Stimulated activated CD8-positive, alpha-beta memory T cell treated with anti-CD3 and anti-CD28 coated beads, Interleukin-4, amount 100 ng/mL, for 48 hours (primary cell): ENCODE measurements around the gene ZNF512B.
A peak's percentile ranks its signal among the peaks of the same experiment; 100 is the strongest.

Experiments used
- DNase-seq: peaks from one replicate; pipeline ENCODE4 v3.0.0-alpha.2; 2020

The ZNF512B gene

GRCh38 chr20:63947638-63948456 lies 21.9 kb downstream of the ZNF512B start:
- peak; percentile 49 for DNase-seq

GRCh38 chr20:63946986-63947637 lies 22.6 kb downstream of the ZNF512B start:
- no peak for DNase-seq

GRCh38 chr20:63945921-63946920 lies 23.5 kb downstream of the ZNF512B start:
- no peak for DNase-seq

DNA sequence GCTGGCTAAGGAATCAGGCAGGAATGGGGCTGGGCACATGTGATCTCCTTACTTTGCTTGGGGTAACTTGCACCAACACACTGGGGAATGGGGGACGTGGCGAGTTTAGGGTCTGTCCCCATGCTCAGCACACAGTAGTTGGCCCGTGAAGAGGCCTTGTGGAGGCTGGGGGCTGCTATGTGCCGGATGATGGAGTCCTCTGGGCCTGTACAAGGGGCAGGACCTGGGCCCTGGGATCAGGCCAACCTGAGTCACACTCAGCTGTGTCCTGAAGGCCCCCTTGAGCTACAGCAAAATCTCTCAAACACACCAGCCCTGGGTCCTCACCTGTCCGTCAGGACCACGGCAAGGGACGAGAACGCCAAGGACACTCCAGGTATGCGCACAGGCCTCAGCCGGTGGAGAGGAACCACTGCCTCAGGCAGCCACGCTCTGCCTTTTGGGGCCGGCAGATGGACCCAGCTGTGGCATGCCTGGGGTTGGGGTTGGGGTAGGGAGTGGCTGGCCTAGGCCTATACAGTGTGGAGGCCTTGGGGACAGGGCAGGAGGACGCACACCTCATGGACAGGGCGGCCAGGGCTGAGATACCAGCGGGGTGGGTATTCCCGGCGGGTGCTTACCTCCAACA lies 24.6 kb downstream of the ZNF512B start:
- no peak for DNase-seq

DNA sequence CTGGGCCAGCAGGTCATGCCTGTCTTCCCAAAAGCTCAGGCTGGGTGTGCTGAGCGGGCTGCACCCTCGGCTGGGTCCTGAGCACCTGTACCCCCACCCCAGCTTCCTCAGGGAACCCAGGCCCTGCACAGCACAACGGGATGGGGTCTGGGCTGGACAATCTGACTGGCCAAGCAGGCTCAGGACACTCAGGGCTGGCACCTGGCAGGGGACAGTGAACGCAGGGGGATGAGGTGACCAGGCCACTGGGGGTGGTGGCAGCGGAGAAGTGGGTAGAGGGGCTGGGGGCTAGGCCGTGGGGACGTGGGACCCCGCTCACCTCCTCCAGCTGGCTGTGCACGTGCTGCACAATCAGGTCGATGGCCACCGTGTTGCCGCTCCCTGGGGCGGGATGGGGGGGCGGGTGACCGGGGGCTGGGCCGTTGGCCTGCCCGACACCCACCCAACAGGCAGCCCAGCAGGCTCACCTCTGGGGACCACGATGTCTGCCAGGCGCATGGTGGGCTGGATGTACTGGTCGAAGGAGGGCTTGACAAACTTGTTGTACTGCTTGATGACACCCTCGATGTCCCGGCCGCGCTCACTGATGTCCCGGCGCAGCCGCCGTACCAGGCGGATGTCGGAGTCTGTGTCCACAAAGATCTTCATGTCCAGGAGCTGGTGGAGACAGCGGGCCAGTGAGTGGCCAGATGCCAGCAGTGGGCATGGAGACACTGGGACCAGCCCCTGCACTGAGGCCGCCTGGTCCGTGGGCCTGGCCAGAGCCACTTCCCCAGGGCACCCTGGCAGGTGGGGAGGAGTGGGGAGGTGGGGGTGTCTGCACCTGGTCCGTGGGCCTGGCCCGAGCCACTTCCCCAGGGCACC lies 25.4 kb downstream of the ZNF512B start:
- no peak for DNase-seq

DNA sequence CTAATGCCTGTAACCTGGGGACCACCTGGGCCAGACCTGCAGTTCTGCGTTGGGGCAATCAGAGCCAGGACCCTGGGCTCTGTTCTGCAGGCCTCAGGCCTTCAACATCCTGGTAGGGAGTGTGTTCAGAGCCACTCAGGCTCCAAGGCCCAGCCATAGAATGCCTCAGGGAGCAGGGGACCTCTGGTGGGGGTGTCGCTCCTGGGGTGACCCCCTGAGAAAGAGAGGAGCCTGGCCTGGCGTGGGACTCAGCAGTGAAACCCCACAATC lies 26.0 kb downstream of the ZNF512B start:
- DNase-seq = no peak

- no peak for DNase-seq
Observed at GRCh38 chr20:63942969-63943807, 26.5 kb downstream of the ZNF512B start.

- DNase-seq = peak; percentile 83
Observed at GRCh38 chr20:63942250-63942951, 27.3 kb downstream of the ZNF512B start.

GRCh38 chr20:63941282-63942081 lies 28.2 kb downstream of the ZNF512B start:
- peak; percentile 84 for DNase-seq

- no peak for DNase-seq
Observed at GRCh38 chr20:63940472-63941266, 29.1 kb downstream of the ZNF512B start.

- DNase-seq = no peak
Observed at GRCh38 chr20:63940071-63940471, 29.7 kb downstream of the ZNF512B start.

- no peak for DNase-seq
Observed at GRCh38 chr20:63939061-63939935, 30.4 kb downstream of the ZNF512B start.

DNA sequence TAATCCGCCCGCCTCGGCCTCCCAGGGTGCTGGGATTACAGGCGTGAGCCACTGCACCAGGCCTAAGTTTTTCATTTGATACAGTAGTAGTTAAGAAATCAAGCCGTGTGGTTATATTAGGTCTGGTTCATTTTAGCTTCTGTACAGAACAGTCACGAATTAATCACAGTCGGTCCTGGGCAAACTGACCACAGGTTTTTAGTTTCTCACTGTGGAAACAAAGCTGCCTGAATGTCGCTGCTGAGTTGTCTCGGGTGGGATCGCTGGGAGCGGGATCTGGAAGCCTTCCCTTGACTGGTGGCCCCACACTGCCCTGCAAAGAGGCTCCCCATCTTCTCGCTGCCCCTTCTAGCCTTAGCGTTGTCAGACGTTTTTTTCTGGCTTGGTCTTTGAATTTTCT lies 32.1 kb downstream of the ZNF512B start:
- DNase-seq = no peak

DNA sequence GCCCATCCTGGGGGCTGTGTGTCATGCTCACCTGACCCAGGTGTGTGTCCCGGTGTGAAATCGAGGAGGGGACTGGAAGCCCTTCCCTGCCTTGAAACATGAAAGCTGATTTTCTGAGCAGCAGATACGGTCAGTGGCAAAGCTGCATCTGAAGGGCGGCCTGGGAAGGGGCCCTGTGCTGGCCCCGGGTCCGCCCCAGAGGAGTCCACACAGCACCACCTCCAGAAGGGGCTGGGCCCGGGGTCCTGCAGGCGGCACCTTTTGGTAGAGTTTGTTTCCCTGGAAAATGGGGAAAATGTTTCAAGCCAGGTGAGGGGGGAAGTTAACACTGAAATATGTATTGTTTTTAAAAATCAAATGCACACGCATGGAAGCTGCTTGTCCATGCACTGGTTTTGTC lies 34.3 kb downstream of the ZNF512B start:
- no peak for DNase-seq

- DNase-seq = no peak
Observed at GRCh38 chr20:63934271-63935068, 35.3 kb downstream of the ZNF512B start.

DNA sequence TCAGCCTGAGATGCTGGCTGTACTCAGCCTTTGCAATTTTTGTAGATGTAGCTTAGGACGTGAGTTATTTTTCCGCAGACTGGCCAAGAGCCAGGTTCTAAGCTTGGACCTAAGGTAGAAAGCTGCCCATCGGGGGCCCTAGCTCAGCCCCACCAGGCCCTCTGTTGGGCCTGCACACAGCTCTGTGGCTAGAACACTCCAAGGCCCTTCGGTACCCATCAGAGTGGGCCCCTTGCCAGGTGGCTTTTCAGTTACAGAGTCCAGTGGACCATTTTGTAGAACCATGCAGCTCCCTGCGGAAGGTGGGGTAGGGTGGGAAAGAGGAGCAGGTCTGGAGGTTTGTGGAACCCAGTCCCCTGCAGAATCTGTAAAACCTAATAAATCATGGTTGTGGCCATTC lies 36.1 kb downstream of the ZNF512B start:
- DNase-seq = no peak
